Natural killer cell treated with Interleukin-12 subunit alpha and Interleukin-12 subunit beta and Interleukin-15 and Interleukin-18, amount 100 ng/mL, for 72 hours (primary cell): ENCODE data around the gene MYO7A. TPM values are rescaled to one million over a fixed set of nuclear protein-coding genes. Genes with fewer than 3 reads are reported as not detected.

Experiments
- ATAC-seq, 2 donors: fragments of 150-1000 bp; cut with Tn5 transposase in 1 of 2; sonication (Bioruptor Pico), chemical (Tn5 transposase) in 1 of 2; 2 replicates each; pipeline ENCODE4 v1.10.0; 2021
- DNase-seq: peaks from one replicate; pipeline ENCODE4 v3.0.0; 2022; ENCODE audit warnings: low spot score
- H3K27ac Mint-ChIP-seq, 2 donors: 1 replicate in 1 of 2; 2 replicates in 1 of 2; pipeline ENCODE4 v1.8.0; 2022; ENCODE audit warnings: mixed read lengths in 2 of 2, mild to moderate bottlenecking in 1 of 2, moderate library complexity in 1 of 2
- H3K27me3 Mint-ChIP-seq, 2 donors: 1 replicate in 1 of 2; 2 replicates in 1 of 2; pipeline ENCODE4 v1.8.0; 2022; ENCODE audit warnings: mixed read lengths in 2 of 2
- H3K36me3 Mint-ChIP-seq: one replicate; pipeline ENCODE4 v1.8.0; 2022; ENCODE audit warnings: mixed read lengths
- H3K4me1 Mint-ChIP-seq, 2 donors: 1 replicate in 1 of 2; 2 replicates in 1 of 2; pipeline ENCODE4 v1.8.0; 2022; ENCODE audit warnings: low read depth in 2 of 2, mixed read lengths in 2 of 2, mild to moderate bottlenecking in 1 of 2
- H3K4me3 Mint-ChIP-seq: one replicate; pipeline ENCODE4 v1.8.0; 2022; ENCODE audit warnings: mixed read lengths
- H3K9me3 Mint-ChIP-seq: 2 replicates; pipeline ENCODE4 v1.8.0; 2022; ENCODE audit warnings: mixed read lengths
- total RNA-seq, 2 donors: library from RNA; stranded (reverse); gene quantifications; one replicate each; pipeline ENCODE4 v1.2.3, GENCODE V29; 2022

MYO7A gene
- total RNA-seq, 2 donors from 2014 or later: 0.05 TPM; not detected in 1

GRCh38 chr11:77144196-77144856, 16.3 kb downstream of the MYO7A start:
- Mint-ChIP-seq H3K27ac (no peak overlapping the region), H3K9me3 (no peaks in the 10 kb centered on the region), H3K36me3 (no peaks in the 10 kb centered on the region), H3K4me1 (peaks cover 26 to 30% of the 10 kb centered on the region in 2 donors), H3K4me3 (no peak overlapping the region), H3K27me3 (peaks cover 23 to 41% of the 10 kb centered on the region in 2 donors)
- ATAC-seq (no peak), DNase-seq (no peak)

- H3K4me3 Mint-ChIP-seq: no peak overlapping the region
- no peaks in the 10 kb centered on the region for H3K9me3 Mint-ChIP-seq
- DNase-seq (no peak), ATAC-seq (no peak)
- peaks cover 26 to 30% of the 10 kb centered on the region in 2 donors for H3K4me1 Mint-ChIP-seq
- H3K36me3 Mint-ChIP-seq: no peaks in the 10 kb centered on the region
- no peak overlapping the region for H3K27ac Mint-ChIP-seq
- peaks cover 16 to 35% of the 10 kb centered on the region in 2 donors for H3K27me3 Mint-ChIP-seq
These were observed 16.9 kb downstream of the MYO7A start for GRCh38 chr11:77144857-77145428.

GRCh38 chr11:77146261-77147035, 18.4 kb downstream of the MYO7A start:
- H3K4me3 Mint-ChIP-seq: no peak overlapping the region
- ATAC-seq (no peak), DNase-seq (no peak)
- peak overlapping the region in 1 of 2 donors; percentile 40 for H3K27ac Mint-ChIP-seq
- H3K36me3 Mint-ChIP-seq: no peaks in the 10 kb centered on the region
- H3K27me3 Mint-ChIP-seq: peaks cover 15 to 36% of the 10 kb centered on the region in 2 donors
- H3K4me1 Mint-ChIP-seq: peaks cover 27 to 30% of the 10 kb centered on the region in 2 donors
- no peaks in the 10 kb centered on the region for H3K9me3 Mint-ChIP-seq

GRCh38 chr11:77147036-77147315, 18.9 kb downstream of the MYO7A start:
- DNase-seq (no peak), ATAC-seq (no peak)
- Mint-ChIP-seq H3K27ac (peak overlapping the region in 1 of 2 donors; percentile 19), H3K9me3 (no peaks in the 10 kb centered on the region), H3K4me3 (no peak overlapping the region), H3K36me3 (no peaks in the 10 kb centered on the region), H3K4me1 (peaks cover 28 to 29% of the 10 kb centered on the region in 2 donors), H3K27me3 (peaks cover 10 to 30% of the 10 kb centered on the region in 2 donors)

- H3K9me3 Mint-ChIP-seq: no peaks in the 10 kb centered on the region
These were observed 19.7 kb downstream of the MYO7A start for GRCh38 chr11:77147668-77148321.

GRCh38 chr11:77148963-77149715, 21.1 kb downstream of the MYO7A start:
- no peak for DNase-seq
- peaks cover 33 to 38% of the 10 kb centered on the region in 2 donors for H3K4me1 Mint-ChIP-seq
- H3K36me3 Mint-ChIP-seq: no peaks in the 10 kb centered on the region
- no peaks in the 10 kb centered on the region for H3K9me3 Mint-ChIP-seq
- no peak overlapping the region for H3K27ac Mint-ChIP-seq
- no peak overlapping the region for H3K4me3 Mint-ChIP-seq
- peaks cover 0 to 28% of the 10 kb centered on the region in 2 donors for H3K27me3 Mint-ChIP-seq
- ATAC-seq: no peak

More at GRCh38 chr11:77147668-77148321, 19.7 kb downstream of the MYO7A start:
- Mint-ChIP-seq H3K4me3 (peak overlapping the region; percentile 55), H3K27ac (peak overlapping the region in 1 of 2 donors; percentile 19), H3K27me3 (peaks cover 7 to 31% of the 10 kb centered on the region in 2 donors), H3K4me1 (peaks cover 29 to 30% of the 10 kb centered on the region in 2 donors), H3K36me3 (no peaks in the 10 kb centered on the region)
- ATAC-seq (peak; percentile 29 to 59), DNase-seq (no peak)

- Mint-ChIP-seq H3K4me1 (peaks cover 36 to 41% of the 10 kb centered on the region in 2 donors), H3K27ac (no peak overlapping the region), H3K9me3 (no peaks in the 10 kb centered on the region), H3K4me3 (no peak overlapping the region), H3K27me3 (peaks cover 0 to 28% of the 10 kb centered on the region in 2 donors), H3K36me3 (no peaks in the 10 kb centered on the region)
- ATAC-seq: no peak
- no peak for DNase-seq
These were observed 21.8 kb downstream of the MYO7A start for GRCh38 chr11:77149716-77150392.

GRCh38 chr11:77150836-77151235, 22.8 kb downstream of the MYO7A start:
- Mint-ChIP-seq H3K36me3 (no peaks in the 10 kb centered on the region), H3K4me3 (no peak overlapping the region), H3K27ac (no peak overlapping the region), H3K9me3 (no peaks in the 10 kb centered on the region), H3K27me3 (peaks cover 0 to 24% of the 10 kb centered on the region in 2 donors), H3K4me1 (peaks cover 41 to 49% of the 10 kb centered on the region in 2 donors)
- ATAC-seq (no peak), DNase-seq (no peak)

GRCh38 chr11:77151804-77152509, 23.9 kb downstream of the MYO7A start:
- peak; percentile 74 for DNase-seq
- H3K4me3 Mint-ChIP-seq: peak overlapping the region; percentile 73
- H3K36me3 Mint-ChIP-seq: no peaks in the 10 kb centered on the region
- peaks cover 41 to 48% of the 10 kb centered on the region in 2 donors for H3K4me1 Mint-ChIP-seq
- H3K27me3 Mint-ChIP-seq: peaks cover 0 to 20% of the 10 kb centered on the region in 2 donors
- peak overlapping the region; percentile 39 to 67 for H3K27ac Mint-ChIP-seq
- ATAC-seq: peak; percentile 74 to 79
- no peaks in the 10 kb centered on the region for H3K9me3 Mint-ChIP-seq

GRCh38 chr11:77152846-77153245, 24.8 kb downstream of the MYO7A start:
- H3K27me3 Mint-ChIP-seq: peaks cover 0 to 15% of the 10 kb centered on the region in 2 donors
- peak overlapping the region; percentile 73 for H3K4me3 Mint-ChIP-seq
- H3K9me3 Mint-ChIP-seq: no peaks in the 10 kb centered on the region
- peak overlapping the region; percentile 39 to 67 for H3K27ac Mint-ChIP-seq
- peaks cover 40 to 44% of the 10 kb centered on the region in 2 donors for H3K4me1 Mint-ChIP-seq
- DNase-seq (no peak), ATAC-seq (no peak)
- no peaks in the 10 kb centered on the region for H3K36me3 Mint-ChIP-seq

- H3K27ac Mint-ChIP-seq: peak overlapping the region; percentile 43 to 67
- H3K4me1 Mint-ChIP-seq: peaks cover 33 to 39% of the 10 kb centered on the region in 2 donors
- no peaks in the 10 kb centered on the region for H3K36me3 Mint-ChIP-seq
- no peak for DNase-seq
- H3K27me3 Mint-ChIP-seq: peaks cover 0 to 11% of the 10 kb centered on the region in 2 donors
- no peaks in the 10 kb centered on the region for H3K9me3 Mint-ChIP-seq
- ATAC-seq: no peak
- H3K4me3 Mint-ChIP-seq: peak overlapping the region; percentile 41
These were observed 25.5 kb downstream of the MYO7A start for GRCh38 chr11:77153276-77154185.
